Esophagus mucosa (tissue), 1 donor: ENCODE measurements around the gene KCNK3. TPM values are rescaled to one million over a fixed set of nuclear protein-coding genes. Genes with fewer than 3 reads are reported as not detected.
A peak's percentile ranks its signal among the peaks of the same experiment; 100 is the strongest.
"Not testable (repeated sequence)": the region's sequence is repeated elsewhere in the genome, so short reads cannot be mapped to it uniquely, and the experiment has no call there.

Experiments
- ATAC-seq: fragments of 200-7000 bp; cut with Tn5 transposase; one replicate; pipeline ENCODE4 v1.9.1; 2020
- total RNA-seq: library from RNA; stranded (reverse); gene quantifications from one replicate; pipeline ENCODE4 v1.2.4, GENCODE V29; 2023
- donor health status: DM: yes; HTN: yes; CAD: no.

Gene KCNK3
- 0.44 TPM for total RNA-seq

DNA sequence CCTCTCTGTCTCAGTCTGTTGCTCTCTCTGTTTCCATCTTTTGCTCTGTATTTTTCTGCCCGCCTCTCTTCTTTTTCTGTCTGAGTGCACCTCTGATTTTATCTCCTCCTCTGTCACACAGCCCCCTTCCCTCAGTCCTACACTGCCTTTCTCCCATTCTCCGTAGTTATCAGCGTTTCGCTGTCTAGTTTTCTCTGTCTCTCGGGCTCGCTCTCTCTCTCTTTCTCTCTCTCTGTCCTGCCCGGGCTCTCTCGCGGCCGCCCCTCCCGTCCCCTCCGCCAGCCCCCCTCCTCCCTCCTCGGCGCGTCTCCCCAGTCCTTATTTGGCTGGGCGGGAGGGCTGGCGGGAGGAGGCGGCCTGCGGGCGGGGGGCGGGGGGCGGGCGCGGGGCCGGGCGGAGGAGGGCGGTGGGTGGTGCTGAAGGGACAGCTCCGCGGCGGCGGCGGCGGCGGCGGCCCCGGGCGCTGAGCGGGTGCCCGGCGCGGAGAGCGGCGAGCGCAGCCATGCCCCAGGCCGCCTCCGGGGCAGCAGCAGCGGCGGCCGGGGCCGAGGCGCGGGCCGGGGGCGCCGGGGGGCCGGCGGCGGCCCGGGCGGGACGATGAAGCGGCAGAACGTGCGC, at the start of gene KCNK3:
Gene KCNK3, plus strand, starts transcription at position 444 of the 618 bp plus-strand sequence. Its CDS starts 154 bp downstream, at position 598.
- ATAC-seq: peak; percentile 59

DNA sequence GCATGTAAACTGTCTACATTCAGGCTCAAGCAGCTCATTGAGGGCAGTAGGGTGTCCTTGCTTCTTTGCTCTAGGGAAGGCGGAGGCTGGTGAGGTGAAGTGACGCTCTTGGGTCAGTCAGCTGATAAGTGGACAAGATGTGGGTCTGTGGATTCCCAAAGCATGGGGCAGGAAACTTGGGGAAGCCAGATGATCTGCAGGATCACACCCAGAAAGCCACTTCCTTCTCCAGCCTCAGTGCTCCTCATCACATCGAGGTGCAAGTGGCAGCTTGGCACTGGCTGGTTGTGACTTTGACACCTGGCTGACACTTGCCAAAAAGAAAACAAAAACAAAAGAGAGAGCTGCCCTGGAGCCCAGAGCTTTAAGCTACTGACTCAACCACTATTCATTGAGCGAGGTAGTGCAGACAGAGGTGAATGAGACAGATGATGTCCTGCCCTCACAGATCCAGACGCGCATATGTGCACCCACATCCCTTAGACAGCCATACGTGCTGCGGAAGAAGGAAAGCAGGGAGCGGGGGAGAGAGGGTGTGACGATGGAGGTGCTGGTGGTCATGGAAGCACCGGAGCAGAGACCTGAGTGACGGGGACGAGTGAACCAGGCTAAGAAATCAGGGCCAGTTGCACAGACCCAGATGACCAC, 48.2 kb upstream of the KCNK3 start:
- ATAC-seq: peak; percentile 61

DNA sequence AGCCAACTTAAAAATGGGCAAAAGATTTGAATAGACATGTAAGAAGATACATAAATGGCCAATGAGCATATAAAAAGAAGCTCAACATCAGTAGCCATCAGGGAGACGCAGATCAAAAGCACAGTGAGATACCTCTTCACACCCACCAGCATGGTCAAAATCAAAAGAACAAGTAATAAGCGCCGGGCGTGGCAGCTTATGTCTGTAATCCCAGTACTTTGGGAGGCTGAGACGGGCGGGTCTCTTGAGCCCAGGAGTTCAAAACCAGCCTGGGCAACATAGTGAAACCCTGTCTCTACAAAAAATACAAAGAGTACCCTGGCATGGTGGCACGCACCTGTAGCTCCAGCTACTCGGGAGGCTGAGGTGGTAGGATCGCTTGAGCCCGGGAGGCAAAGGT, 46.8 kb upstream of the KCNK3 start:
- ATAC-seq: no peak

DNA sequence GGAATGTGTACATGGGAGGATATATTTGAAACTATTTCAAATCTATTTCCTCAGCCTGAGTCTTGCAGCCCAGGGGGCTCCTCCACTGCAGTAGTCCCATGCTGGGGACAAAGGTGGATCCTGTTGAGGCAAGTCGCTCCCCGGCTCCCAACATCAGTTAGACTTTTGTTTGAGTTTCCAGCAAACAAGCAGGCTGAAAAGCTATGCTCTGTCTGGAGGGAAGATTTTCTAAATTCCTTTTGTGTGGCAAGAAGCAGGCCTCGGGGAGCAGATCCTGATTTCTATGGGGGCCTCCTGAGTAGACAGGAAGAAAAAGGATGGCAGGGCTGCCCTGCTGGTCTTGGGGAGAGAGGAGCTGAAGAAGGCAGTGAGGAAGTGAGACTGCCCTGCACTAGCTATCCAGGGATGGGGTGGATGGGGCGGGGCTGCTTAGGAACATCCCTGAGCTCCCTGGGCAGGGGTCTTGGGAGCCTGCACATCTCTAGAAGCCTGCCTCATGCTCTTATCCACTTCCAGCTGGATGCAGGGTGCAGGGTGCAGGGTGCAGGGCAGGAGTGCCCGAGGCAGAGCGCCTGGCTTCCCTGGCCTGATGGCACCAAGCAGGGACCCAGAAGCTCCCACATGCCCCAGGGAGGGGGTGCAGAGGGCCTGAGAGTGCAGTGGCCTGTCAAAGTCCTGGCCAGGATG, 45.4 kb upstream of the KCNK3 start:
- ATAC-seq: no peak

DNA sequence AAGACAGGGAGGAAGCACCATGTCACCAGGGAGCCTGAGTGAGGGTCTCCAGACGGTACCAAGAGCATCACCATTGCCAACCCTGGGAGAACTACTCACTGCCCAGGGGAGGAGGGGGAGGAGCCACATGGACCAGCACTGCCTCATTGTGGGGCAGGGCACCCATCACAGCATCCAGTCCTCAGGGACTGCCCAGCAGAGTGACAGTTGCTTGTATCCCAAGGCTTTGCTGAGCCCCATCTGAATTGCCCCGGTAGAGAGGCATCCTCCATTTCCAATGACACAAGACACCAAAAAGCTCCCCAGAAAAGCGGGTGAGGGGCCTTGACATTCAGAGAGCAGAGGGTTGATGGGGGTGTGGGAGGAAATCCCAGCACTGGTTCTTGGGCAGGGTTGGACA, 44.5 kb upstream of the KCNK3 start:
- ATAC-seq: no peak

DNA sequence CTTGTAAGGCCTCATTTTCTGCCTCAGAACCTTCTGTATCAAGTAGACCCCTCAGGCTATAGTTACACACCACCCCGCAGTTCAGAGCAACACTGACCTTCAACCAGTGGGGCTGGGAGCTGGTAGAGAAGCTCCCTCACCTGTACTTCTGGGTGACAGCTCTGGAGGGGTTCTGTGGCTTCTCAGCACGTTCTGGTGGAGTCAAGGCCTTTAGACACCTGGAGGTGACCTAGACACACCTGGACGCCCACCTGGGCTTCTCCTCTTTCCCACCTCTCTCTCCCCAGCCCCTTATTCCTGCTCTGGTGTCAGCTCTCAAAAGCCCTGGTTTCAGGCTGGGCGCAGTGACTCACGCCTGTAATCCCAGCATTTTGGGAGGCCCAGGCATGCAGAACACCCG, 44.0 kb upstream of the KCNK3 start:
- no peak for ATAC-seq

DNA sequence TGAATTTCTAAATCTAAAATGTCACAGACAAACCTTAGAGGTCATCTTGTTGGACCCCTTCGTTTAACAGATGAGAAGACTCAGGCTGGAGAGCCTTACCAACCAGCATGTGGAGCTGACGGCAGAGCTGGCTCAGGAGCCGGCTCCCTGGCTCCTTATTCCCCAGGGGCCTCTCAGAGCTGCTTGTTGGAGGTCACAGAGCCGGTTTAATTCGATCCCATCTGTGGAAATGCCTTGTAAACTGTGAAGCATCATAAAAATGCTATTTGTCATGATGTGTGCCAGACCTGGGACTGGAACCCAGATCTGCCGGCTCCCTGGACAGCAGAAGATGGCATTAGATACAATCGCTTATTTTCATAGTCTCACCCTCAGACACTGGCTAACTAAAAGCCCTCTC, 43.2 kb upstream of the KCNK3 start:
- ATAC-seq: no peak

DNA sequence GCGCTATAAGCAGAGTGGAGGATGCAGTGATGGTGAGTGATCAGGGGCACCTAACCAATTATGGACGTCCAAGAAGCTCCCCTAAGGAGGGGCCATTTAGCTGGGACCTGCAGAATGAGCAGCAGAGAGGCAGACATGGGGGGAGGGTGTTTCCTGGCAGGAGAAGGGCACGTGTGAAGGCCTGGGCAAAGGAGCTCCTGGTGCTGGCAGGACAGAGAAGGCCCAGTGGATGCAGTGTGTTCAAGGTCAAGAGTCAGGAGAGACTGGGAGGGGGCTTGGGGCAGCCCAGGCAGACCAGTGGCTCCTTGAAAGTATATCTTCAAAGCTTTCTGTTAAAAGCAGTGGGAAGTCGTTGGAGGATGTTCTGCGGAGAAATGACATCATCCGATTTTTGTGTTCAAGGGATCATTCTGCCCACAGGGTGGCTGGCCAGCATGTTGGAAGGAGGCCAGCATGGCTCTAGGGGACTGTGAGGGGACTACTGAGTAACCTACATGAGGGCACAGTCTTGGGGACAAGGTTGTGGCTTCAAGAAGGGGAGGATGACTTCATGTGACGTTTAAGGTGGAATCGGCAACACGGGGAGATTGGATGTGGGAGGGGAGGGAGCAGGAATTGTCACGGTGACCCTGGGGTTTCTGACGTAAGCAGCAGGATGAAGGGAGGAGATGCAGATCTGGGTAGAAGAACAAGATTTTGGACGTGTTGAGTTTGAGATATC, 42.4 kb upstream of the KCNK3 start:
- no peak for ATAC-seq

DNA sequence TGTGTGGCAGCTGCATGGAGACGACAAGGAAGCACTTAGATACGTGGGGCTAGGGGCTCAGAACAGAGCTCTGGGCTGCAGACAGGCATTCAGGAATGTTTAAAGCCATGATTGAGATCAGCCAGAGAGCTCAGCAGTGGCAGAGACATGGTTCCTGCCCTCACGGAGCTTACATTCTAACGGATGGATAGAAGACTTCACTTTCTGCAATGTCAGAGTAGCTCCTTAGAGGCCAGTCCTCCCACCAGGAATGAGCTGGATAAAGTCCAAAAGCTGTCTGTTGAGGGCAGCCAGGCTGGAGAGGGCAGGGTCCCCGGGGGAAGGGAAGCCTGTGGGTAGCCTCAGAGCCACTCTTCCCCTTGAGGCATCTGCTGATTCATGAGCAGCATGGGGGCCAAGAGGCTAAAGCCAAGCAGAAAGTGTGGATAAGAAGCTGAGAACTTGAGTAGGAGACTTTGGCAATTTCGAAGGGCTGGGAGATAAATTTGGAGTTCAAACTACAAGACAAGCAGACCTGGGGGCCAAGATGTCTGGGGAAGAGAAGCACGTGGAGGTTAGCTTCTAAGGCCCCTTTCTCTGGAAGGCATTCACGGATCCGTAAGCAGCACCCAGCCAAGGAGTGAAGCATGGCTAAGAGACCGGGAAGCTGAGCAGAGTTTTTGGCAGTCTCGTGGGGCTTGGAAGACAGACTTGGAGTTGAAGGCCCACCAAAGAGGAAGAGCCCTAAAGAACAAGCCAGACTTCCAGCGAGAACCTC, 41.6 kb upstream of the KCNK3 start:
- no peak for ATAC-seq

DNA sequence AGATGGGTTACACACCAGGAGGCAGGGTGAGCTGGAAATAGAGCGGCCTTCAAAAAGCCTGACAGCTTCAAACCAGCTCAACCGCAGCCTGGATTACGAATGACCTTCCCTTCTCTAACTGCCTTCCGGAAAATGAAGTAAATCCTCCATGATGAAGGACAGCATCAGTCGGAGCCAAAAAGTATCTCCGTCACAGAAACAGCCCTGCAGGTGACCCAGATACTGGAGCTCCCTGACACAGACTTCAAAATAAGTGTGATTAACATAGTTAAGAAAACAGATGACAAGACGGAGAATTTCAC, 41.1 kb upstream of the KCNK3 start:
- no peak for ATAC-seq

DNA sequence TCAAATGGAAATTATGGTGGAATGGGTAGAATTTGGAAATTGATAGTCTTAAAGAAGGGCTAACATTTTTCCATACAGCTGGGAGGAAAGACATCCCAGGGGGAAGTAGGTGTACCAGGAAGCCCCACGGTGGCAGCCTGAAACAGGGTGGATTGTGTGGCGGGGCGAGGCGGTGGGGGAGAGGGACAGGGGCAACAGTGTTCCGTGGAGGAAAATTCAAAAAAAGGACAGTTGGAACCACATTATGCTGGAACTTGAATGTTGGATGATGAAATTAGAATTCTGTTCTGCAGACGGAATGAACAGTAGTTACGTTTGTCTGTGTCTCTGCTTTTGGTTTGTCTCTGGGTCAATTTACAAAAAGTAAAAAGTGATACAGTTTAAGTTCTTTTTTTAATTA, 40.7 kb upstream of the KCNK3 start:
- no peak for ATAC-seq

DNA sequence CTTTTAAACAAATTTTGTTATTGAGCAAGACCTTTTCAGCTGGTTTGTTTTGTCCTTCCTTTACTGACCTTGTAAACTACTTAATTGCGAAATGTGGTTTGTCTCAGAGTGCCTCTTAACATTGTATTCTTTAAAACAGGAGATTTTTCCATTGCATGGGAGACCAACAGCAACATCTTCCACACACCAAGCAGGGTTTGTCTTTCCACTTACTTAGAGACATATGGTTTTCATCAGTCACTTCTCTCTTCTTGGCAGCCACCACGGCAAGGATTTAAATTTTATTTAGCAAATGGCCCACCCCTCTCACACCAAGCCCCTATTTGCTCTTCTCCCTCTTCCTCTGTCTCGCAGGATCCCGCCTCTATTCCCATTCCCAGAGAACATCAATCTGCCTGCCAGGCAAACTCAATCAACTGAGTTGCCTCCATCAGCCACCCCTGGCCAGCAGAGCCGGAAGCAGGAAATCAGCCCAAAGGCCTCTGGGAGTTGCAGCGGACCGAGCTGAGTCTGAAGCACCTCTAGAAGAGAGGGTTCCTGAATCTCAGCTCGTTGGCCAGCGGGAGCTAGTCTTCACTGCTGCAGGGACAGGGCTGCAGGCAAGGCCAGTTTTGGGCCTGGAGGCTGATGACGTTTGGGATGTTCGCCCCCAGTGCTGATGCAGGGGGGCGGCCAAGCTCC, 40.0 kb upstream of the KCNK3 start:
- no peak for ATAC-seq

DNA sequence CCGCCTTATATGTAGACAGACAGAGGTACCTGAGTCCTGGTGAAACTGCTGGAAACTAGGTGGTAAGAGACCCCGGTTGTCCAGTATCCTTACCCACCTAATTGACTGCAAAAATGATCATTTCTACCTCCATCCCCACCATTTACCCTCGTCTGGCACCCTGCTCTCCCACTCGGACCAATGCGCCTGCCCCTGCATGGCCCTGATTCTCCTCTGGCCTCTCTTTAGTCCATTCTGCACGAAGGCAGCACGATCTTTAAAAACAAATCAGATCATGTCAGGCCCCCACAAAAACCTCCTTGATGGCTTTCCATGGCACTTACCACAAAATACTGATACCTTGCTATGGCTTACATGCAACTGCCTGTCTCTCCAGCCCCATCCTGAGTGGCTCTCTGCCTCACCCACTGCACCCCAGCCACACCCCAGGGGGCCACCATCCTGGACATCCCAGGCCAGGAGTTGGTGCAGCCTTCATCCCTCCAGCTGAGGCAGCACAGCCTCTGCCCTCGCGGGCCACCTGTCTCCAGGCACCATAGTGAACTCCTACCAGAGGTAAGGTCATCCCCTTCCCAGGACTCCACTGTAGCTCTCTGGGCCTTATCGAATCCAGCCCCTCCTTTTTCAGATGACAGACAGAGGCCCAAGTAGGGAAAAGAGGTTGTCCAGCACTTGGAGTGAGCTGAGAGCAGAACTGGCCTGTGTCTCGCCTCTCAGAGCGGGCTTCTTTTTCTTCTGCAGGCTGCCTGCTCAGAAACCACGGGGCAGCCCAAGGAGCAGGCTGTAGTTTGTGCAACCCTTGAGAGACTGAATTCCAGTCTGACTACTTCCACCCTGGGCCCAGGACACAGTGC, 39.1 kb upstream of the KCNK3 start:
- ATAC-seq: no peak

DNA sequence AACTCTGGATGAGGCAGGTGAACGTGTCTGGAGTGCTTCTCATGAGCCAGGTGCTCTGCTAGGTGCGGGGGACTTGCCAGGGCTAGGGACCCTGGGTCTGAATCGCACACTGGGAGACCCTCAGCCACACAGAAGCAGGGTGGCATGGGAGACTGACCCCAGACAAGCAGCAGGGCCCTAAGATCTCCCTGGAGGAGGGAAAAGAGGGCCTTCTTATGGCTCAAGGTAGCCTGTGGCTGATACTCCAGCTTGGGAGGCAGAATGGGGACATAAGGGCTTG, 38.5 kb upstream of the KCNK3 start:
- no peak for ATAC-seq

DNA sequence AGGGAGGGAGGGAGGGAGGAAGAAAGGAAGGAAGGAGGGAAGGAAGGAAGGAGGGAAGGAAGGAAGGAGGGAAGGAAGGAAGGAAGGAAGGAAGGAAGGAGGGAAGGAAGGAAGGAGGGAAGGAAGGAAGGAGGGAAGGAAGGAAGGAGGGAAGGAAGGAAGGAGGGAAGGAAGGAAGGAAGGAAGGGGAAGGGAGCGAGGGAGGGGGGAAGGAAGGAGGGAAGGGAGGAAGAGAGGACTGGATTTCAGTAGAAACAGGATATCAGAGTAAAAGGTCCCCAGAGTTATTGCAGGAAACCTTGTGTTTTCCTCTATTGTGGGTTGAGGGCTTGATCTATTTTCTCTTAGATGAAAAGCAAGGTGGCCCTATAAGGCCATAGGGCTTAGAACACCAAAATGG, 37.4 kb upstream of the KCNK3 start:
- ATAC-seq: not testable (repeated sequence)

DNA sequence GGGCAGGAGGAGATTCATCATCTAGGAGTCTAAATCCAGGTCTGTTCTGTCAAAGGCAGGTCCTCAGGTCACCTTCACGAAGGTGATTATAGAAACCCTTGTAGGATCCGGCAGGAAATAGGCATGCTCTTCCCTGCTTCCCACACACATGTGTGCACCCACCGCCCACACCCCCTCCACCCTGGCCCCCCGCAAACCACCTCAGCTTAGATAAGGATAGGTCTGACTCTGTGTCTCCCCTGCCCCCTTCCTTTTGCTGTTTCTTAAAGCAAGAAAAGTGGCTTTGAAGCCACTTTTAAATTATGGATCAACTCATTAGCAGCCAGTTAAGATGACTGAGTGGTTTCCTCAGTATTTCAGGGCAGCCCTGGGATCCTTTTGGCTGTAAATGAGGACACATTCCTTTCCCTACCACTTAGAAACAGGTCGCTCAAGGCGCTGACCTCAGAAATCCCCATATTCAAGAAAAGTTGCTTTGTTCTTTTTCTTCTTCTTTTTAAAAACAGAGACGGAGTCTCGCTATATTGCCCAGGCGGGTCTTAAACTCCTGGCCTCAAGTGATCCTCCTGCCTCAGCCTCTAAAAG, 36.8 kb upstream of the KCNK3 start:
- ATAC-seq: no peak

DNA sequence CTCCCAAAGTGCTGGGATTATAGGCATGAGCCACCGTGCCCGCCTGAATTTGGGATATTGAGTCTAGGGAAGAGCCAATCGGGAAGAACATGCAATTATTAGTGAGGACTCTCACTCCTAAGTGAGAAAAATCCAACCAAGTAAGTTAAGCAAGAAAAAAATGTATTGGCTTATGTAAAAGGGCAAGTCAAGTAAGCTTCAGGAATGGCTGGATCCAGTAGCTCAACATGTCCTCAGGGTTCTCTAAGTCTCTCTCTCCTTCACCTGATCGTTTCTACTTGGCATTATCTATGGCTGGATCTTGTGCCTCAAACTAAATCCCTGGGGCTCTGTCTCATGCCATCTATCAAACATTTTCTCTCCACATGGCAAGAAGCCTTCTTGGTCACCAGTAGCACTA, 35.3 kb upstream of the KCNK3 start:
- ATAC-seq: no peak

DNA sequence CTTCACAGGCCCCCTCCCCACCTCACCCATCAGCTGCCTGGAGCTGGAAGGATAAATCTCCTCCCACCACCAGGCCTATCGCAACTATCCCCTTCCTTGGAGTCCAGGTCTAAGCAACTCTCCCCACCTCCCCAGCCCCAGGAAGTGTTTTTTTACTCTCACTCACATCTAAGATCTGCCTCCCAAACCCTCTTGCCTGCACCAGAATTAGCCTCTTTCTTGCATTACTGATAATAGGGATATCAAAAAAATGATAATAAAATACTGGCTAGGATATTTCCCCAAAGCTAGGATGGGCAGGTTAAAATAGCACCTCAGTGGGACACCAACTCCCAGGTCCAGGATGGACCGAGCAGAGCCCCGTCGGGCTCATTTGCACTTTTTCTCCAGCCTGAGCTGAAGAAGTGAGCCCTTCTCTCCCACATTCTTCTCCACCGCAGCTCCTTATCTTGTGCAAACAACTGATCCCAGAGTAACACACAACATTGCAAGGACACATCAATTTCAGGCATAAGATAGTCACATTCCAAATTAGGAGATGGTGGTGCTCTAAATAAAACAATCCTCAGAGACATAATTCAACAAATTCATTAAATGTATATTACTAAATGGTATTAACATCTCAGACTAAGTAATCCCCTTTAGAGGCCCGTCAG, 33.7 kb upstream of the KCNK3 start:
- no peak for ATAC-seq

DNA sequence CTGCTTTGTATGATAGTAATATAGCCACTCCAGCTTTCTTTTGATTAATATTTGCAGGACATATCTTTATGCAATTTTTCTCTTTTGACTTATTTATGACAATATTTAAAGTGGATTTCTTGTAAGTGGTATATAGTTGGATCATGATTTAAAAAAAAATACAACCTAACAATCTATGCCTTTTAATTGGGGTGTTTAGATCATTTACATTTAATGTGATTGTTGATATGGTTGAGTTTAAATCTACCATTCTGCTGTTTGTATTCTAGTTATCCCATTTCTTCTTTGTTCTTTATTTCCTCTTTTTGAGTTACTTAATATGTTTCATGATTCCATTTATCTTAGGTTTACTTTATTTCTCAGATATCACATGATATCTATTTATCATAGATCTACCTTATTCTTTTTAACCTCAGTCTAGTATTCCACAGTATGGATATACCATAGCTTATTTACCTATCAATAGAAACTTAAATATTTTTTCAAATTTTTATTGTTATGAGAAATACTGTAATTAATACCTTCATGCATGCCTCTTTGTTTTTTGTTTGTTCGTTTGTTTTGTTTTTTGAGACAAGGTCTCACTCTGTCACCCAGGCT, 32.1 kb upstream of the KCNK3 start:
- no peak for ATAC-seq

DNA sequence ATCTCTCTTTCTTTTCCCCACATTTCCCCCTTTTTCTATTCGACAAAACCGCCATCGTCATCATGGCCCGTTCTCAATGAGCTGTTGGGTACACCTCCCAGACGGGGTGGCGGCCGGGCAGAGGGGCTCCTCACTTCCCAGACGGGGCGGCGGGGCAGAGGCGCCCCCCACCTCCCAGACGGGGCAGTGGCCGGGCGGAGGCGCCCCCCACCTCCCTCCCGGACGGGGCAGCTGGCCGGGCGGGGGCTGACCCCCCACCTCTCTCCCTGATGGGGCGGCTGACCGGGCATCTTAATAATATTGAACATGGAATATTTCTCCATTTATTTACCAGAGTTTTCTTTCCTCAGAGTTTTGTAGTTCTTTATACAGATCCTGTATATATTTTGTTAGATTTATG, 27.2 kb upstream of the KCNK3 start:
- not testable (repeated sequence) for ATAC-seq
